SW 1271 (cell line): ENCODE results near the gene CD99L2.
A peak's percentile ranks its signal among the peaks of the same experiment; 100 is the strongest.

Source experiments
- DNase-seq, 2 experiments: peaks; one replicate each; lab custom pipeline; 2025; lab: John Stamatoyannopoulos, UW

The CD99L2 gene

GRCh38 chrX:150898343-150899190, at the start of gene CD99L2:
TSS of gene CD99L2 (minus strand) at chrX:150898668. CDS start at chrX:150898588, 80 bp downstream.
- peak; percentile 34 to 78 for DNase-seq

- no peak for DNase-seq
Measured at GRCh38 chrX:150944233-150944632, 45.8 kb upstream of the CD99L2 start.

- no peak for DNase-seq
Measured at GRCh38 chrX:150942942-150943594, 44.6 kb upstream of the CD99L2 start.

GRCh38 chrX:150941580-150941979, 43.1 kb upstream of the CD99L2 start:
- no peak for DNase-seq

GRCh38 chrX:150940844-150941495, 42.5 kb upstream of the CD99L2 start:
- DNase-seq = no peak

GRCh38 chrX:150936556-150936955, 38.1 kb upstream of the CD99L2 start:
- no peak for DNase-seq

GRCh38 chrX:150935467-150935866, 37.0 kb upstream of the CD99L2 start:
- DNase-seq = no peak

- no peak for DNase-seq
Measured at GRCh38 chrX:150934453-150934852, 36.0 kb upstream of the CD99L2 start.

- DNase-seq = no peak
Measured at GRCh38 chrX:150933945-150934350, 35.5 kb upstream of the CD99L2 start.

GRCh38 chrX:150929058-150929457, 30.6 kb upstream of the CD99L2 start:
- no peak for DNase-seq

- DNase-seq = no peak
Measured at GRCh38 chrX:150926791-150927190, 28.3 kb upstream of the CD99L2 start.

GRCh38 chrX:150926304-150926703, 27.8 kb upstream of the CD99L2 start:
- DNase-seq = no peak

GRCh38 chrX:150919401-150919800, 20.9 kb upstream of the CD99L2 start:
- DNase-seq = no peak

- DNase-seq = no peak
Measured at GRCh38 chrX:150913511-150913910, 15.0 kb upstream of the CD99L2 start.

GRCh38 chrX:150907474-150907873, 9.0 kb upstream of the CD99L2 start:
- DNase-seq = no peak

GRCh38 chrX:150906694-150907093, 8.2 kb upstream of the CD99L2 start:
- no peak for DNase-seq

- DNase-seq = no peak
Measured at GRCh38 chrX:150905293-150905692, 6.8 kb upstream of the CD99L2 start.

GRCh38 chrX:150903110-150903508, 4.6 kb upstream of the CD99L2 start:
- DNase-seq = no peak

- no peak for DNase-seq
Measured at GRCh38 chrX:150902434-150903109, 4.1 kb upstream of the CD99L2 start.

GRCh38 chrX:150899191-150899757, 806 bp upstream of the CD99L2 start:
- DNase-seq = peak in 1 of 2 experiments; percentile 6

GRCh38 chrX:150897421-150898320, 797 bp downstream of the CD99L2 start:
- DNase-seq = peak in 1 of 2 experiments; percentile 13
